Skin of body (tissue), 2 donors: ENCODE data around the gene ODR4. TPM values are rescaled to one million over a fixed set of nuclear protein-coding genes. Genes with fewer than 3 reads are reported as not detected.
"Not testable (repeated sequence)": the region's sequence is repeated elsewhere in the genome, so short reads cannot be mapped to it uniquely, and the experiment has no call there.

Experiments used
- DNase-seq: peaks from one replicate; lab custom pipeline; 2025; lab: John Stamatoyannopoulos, UW
- total RNA-seq: library from RNA; depleted of rRNA; stranded (reverse); fragments of >200 nt; gene quantifications from one replicate; pipeline ENCODE4 v1.2.3, GENCODE V29; 2014

ODR4 gene
- total RNA-seq, 1 donor from 2014 or later, result 34.5 TPM

DNA sequence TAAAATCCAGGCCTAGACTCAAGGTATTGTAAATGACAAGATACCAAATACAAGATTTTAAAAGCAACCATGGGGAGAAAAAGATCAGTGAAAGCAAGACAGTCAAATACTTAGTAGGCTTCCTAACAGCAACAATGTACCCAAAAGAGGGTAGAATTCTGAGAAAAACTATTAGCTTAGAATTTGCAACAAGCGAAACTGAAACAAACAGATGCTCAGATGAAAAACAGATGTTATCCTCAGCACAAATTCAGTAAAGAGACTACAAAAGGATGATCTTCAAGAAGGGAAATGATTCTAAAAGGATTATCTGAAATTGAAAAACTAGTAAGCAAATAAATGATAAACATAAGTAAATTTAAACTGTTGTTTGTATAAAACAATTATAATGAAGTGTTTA, 45.3 kb downstream of the ODR4 start:
- DNase-seq, result peak; percentile 83

GRCh38 chr1:186421446-186421845, 45.8 kb downstream of the ODR4 start:
- DNase-seq, result no peak

GRCh38 chr1:186424539-186424938, 48.9 kb downstream of the ODR4 start:
- no peak for DNase-seq

DNA sequence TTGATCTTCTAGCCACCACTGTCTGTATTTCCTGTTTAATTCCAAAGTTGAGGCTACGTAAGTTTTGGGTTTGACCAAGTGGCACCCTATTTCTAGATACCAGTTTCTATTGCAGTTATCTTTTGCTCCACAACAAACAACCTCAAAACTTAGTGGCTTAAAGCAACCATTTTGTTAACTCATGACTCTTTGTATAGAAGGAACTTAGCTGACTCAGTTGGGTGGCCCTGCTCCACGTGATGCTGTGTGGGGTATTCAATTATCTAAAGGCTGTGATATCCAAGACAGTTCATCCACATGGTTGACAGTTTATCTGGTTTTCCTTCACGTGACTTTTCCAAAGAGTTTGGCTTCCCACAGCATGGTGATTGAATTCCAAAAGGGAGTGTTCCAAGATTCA, 50.5 kb downstream of the ODR4 start:
- no peak for DNase-seq

DNA sequence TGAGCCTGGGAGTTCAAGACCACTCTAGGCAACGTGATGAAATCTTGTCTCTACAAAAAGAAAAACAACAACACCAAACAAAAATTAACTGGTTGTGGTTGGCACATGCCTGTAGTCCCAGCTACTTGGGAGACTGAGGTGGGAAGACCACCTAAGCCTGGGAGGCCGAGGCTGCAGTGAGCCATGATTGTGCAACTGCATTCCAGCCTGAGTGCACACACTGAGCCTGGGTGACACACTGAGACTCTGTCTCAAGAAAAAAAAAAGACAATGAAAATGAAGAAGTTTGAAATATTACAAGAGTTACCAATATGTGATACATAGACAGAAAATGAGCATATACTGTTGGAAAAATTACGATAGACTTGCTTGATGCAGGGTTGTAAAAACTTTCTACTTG, 53.4 kb downstream of the ODR4 start:
- DNase-seq, result no peak

DNA sequence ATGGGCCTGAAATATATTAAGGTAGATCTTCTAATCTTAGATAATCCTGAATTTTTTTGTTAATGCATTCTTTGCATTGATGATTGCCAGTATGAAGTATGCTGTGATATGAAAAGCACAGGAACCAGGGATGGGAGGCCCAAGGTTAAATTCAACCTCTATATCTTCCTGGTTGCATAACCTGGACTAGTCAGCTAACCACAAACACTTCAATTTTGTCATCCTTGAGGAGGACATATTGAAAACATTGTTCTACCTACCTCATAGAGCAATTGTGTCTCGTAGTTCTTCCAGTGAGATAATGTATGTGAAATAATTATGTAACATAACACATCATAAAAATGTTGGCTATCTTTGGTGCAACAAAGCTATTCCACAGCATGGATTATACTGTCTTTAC, 59.7 kb downstream of the ODR4 start:
- no peak for DNase-seq

- DNase-seq, result no peak
These were observed 62.9 kb downstream of the ODR4 start for GRCh38 chr1:186438567-186438966.

DNA sequence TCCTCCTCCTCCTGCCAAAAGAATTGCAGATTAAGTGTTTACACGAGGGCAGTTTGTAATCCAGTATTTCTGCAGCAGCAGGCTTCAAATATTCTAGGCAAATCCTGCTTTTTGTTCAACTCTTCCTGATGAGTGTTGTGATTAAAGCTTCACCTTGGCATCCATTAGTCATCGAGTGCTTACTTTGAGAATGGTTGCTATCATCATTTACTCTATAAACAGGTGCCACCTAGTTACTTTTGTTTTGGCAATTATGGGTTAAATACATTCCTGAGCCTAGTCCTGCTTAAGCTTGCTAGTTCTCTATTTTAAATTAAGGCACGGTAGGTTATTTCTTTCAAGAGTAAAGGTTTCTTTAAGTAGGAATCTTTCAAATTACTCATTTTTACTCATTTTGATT, 64.9 kb downstream of the ODR4 start:
- no peak for DNase-seq

GRCh38 chr1:186442651-186443375, 67.2 kb downstream of the ODR4 start:
- no peak for DNase-seq

- DNase-seq, result no peak
These were observed 68.0 kb downstream of the ODR4 start for GRCh38 chr1:186443638-186444037.

DNA sequence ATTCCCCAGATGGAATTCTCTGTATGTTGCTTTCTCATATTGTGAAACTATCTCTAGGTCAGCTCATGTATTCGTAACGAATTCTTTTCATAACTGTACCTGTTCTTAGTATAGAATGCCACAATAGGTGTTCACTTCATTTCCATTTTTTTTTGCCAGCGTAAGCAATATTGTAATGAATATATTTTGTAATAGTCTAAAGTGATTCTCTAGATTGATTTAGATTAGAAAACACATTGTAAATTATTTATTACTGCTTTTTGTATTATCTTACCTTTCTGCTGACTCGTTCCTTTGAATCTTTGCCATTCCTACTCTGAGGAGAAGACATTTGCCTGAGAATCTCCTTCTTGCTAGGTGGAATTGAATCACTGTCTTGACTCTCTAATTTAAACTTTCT, 70.5 kb downstream of the ODR4 start:
- no peak for DNase-seq

DNA sequence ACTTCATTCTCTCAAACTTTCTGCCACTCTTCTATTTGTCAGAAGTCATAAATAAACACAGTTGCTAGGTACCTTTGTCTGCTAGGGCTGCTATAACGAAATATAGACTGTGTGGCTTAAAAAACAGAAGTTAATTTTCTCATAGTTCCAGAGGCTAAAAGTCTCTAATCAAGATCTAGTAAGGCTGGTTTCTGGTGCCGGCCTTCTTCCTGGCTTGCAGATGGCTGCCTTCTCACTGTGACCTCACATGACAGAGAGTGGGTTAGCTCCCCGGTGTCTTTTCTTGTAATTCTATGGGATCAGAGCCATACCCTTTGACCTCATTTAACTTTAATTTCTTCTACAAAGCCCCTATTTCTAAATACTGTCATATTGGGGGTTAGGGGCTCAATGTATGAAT, 79.3 kb downstream of the ODR4 start:
- DNase-seq, result no peak

- no peak for DNase-seq
These were observed 81.2 kb downstream of the ODR4 start for GRCh38 chr1:186456729-186457255.

DNA sequence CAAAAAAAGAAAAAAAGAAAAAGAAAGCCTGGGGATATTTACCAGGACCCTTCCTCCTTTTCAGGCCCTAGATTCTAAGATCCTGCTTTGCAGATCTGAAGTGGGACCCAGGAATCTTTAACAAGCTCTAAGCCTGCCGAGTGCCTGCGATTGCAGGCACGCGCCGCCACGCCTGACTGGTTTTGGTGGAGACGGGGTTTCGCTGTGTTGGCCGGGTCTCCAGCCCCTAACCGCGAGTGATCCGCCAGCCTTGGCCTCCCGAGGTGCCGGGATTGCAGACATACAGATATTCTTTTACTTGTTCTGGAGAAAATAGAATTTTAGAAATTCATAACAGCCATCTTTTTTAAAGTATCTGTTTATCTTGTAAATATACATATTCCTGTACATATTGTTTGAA, 83.5 kb downstream of the ODR4 start:
- DNase-seq, result not testable (repeated sequence)

- DNase-seq, result no peak
These were observed 85.4 kb downstream of the ODR4 start, which contains the start of gene PDC for GRCh38 chr1:186461014-186461413. TSS of gene PDC (minus strand) at chr1:186461114. CDS start at chr1:186449459, 11,655 bp downstream.

DNA sequence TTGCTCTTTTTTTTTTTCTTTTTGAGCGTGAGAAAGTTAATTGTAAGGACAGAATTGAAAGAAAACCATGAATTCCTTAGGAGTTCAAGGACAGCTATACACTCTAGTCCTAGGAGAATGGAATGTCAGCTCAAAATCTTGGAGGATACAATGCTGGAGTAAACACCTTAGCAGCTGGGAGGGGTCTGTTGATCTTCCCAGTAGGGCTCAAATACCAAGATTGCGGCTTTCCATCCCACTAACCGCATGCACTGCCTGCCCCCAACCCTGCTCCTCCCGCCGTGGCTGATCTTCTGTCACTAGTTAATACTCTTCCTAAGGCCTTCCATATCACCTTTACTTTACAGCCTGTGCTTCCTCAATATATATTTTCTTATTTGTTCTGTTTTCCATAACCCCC, 87.9 kb downstream of the ODR4 start:
- DNase-seq, result no peak

- no peak for DNase-seq
These were observed 88.3 kb downstream of the ODR4 start for GRCh38 chr1:186463926-186464325.

GRCh38 chr1:186465491-186465890, 89.9 kb downstream of the ODR4 start:
- not testable (repeated sequence) for DNase-seq

DNA sequence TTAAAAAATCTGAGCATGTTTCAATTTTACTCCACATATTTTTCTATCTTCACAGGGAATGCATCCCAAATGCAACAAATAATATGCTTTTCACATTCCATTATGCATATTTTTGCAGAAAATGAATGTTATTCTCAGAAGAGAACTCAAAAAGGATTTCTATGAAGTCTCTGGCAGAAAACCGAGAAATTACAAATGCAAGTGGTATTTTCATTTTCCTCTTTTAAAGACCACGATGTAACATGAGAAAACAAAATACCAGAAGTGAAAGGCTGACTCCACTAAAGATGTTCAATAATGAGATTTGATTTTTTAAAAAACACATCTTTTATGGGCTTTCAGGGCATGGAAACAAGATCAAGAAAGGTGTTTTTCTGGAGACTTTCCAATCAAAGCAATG, 90.3 kb downstream of the ODR4 start:
- DNase-seq, result peak; percentile 12
